CD14-positive monocyte (primary cell): ENCODE measurements around the gene KRTAP5-7. TPM values are rescaled to one million over a fixed set of nuclear protein-coding genes. Genes with fewer than 3 reads are reported as not detected.

ENCODE experiments used
- DNase-seq, 3 donors: peaks; one replicate each; pipeline ENCODE4 v3.0.0-alpha.2; 2011 to 2022
- H2AFZ ChIP-seq: 2 replicates; pipeline ENCODE4 v1.6.0; 2012; ENCODE audit warnings: mild to moderate bottlenecking, low read depth, low read length, inconsistent platforms; ENCODE audit not compliant: insufficient read depth, poor library complexity, severe bottlenecking
- H3K27ac ChIP-seq, 2 donors: 1 replicate in 1 of 2; 2 replicates in 1 of 2; pipeline ENCODE4 v1.5.1; 2012 to 2013; ENCODE audit warnings: low read length in 2 of 2, control low read depth in 1 of 2, inconsistent platforms in 1 of 2, low read depth in 1 of 2, mild to moderate bottlenecking in 1 of 2
- H3K27me3 ChIP-seq, 2 donors: one replicate each; pipeline versions ENCODE4 v1.6.0 to v1.6.1; 2011 to 2013; ENCODE audit warnings: low read length in 2 of 2; ENCODE audit not compliant: control insufficient read depth in 2 of 2, insufficient read depth in 2 of 2
- H3K36me3 ChIP-seq, 2 donors: replicated peaks in 1 of 2; 1 replicate in 1 of 2; 2 replicates in 1 of 2; pipeline versions ENCODE4 v1.5.1 to v1.6.1; 2012 to 2013; ENCODE audit warnings: low read length in 2 of 2, control low read depth in 1 of 2, inconsistent platforms in 1 of 2, mild to moderate bottlenecking in 1 of 2; ENCODE audit not compliant: insufficient read depth in 2 of 2, control insufficient read depth in 1 of 2
- H3K4me1 ChIP-seq, 2 donors: 1 replicate in 1 of 2; 2 replicates in 1 of 2; pipeline versions ENCODE4 v1.5.1 to v1.6.1; 2012 to 2013; ENCODE audit warnings: low read length in 2 of 2, control low read depth in 1 of 2, inconsistent platforms in 1 of 2, mild to moderate bottlenecking in 1 of 2, moderate library complexity in 1 of 2; ENCODE audit not compliant: insufficient read depth in 2 of 2, control insufficient read depth in 1 of 2
- H3K4me2 ChIP-seq: replicated peaks from 2 replicates; pipeline ENCODE3; 2012; ENCODE audit warnings: low read length, moderate library complexity, mild to moderate bottlenecking; ENCODE audit not compliant: poor library complexity, severe bottlenecking; ENCODE audit errors: extremely low read depth
- H3K4me3 ChIP-seq, 3 experiments: fragments of 200-600 bp in 1 of 3; sonication (generic) in 1 of 3; replicated peaks in 1 of 3; 1 replicate in 2 of 3; 2 replicates in 1 of 3; pipeline ENCODE4 v1.5.1; 2011 to 2013; ENCODE audit warnings: low read length in 3 of 3, mild to moderate bottlenecking in 3 of 3, control low read depth in 2 of 3, low read depth in 2 of 3, inconsistent platforms in 1 of 3, moderate library complexity in 1 of 3
- H3K79me2 ChIP-seq: 2 replicates; pipeline ENCODE4 v1.6.0; 2012; ENCODE audit warnings: mild to moderate bottlenecking, control low read depth, inconsistent platforms, low read length, moderate library complexity; ENCODE audit not compliant: insufficient read depth
- H3K9ac ChIP-seq: 2 replicates; pipeline ENCODE4 v1.6.0; 2017; ENCODE audit warnings: low read length, mild to moderate bottlenecking; ENCODE audit not compliant: insufficient read depth, poor library complexity, severe bottlenecking
- H3K9me3 ChIP-seq, 2 donors: replicated peaks in 1 of 2; 1 replicate in 1 of 2; 2 replicates in 1 of 2; pipeline versions ENCODE4 v1.5.1 to v1.6.1; 2012 to 2013; ENCODE audit warnings: low read length in 2 of 2, control low read depth in 1 of 2; ENCODE audit not compliant: control insufficient read depth in 1 of 2, insufficient read depth in 1 of 2
- H4K20me1 ChIP-seq: 2 replicates; pipeline ENCODE4 v1.6.0; 2012; ENCODE audit warnings: mild to moderate bottlenecking, low read length, control low read depth, moderate library complexity; ENCODE audit not compliant: insufficient read depth
- H3K27ac Mint-ChIP-seq, 7 donors: one replicate each; pipeline ENCODE4 v1.8.0; 2020; ENCODE audit warnings: mild to moderate bottlenecking in 7 of 7, mixed read lengths in 7 of 7, moderate library complexity in 6 of 7, inconsistent platforms in 2 of 7
- H3K27me3 Mint-ChIP-seq, 3 donors: one replicate each; pipeline ENCODE4 v1.8.0; 2021 to 2022; ENCODE audit warnings: low read depth in 3 of 3, mild to moderate bottlenecking in 3 of 3, mixed read lengths in 3 of 3, moderate library complexity in 3 of 3, inconsistent platforms in 1 of 3
- H3K36me3 Mint-ChIP-seq, 2 donors: one replicate each; pipeline ENCODE4 v1.8.0; 2020; ENCODE audit warnings: mixed read lengths in 2 of 2, inconsistent platforms in 1 of 2, mild to moderate bottlenecking in 1 of 2
- H3K4me1 Mint-ChIP-seq: one replicate; pipeline ENCODE4 v1.8.0; 2020; ENCODE audit warnings: mild to moderate bottlenecking, mixed read lengths
- H3K4me3 Mint-ChIP-seq, 2 donors: one replicate each; pipeline ENCODE4 v1.8.0; 2020; ENCODE audit warnings: mild to moderate bottlenecking in 2 of 2, mixed read lengths in 2 of 2, moderate library complexity in 1 of 2
- H3K9me3 Mint-ChIP-seq, 7 donors: one replicate each; pipeline ENCODE4 v1.8.0; 2020 to 2022; ENCODE audit warnings: mixed read lengths in 7 of 7, mild to moderate bottlenecking in 6 of 7, moderate library complexity in 6 of 7, inconsistent platforms in 2 of 7
- CTCF ChIP-seq: fragments of 200-600 bp; IDR thresholded peaks from one replicate; pipeline ENCODE4 v1.8.0; 2022; ENCODE audit warnings: antibody characterized with exemption, mild to moderate bottlenecking
- WGBS: methylation state at CpG from one replicate; pipeline ENCODE4 v1.1.5; 2013; ENCODE audit warnings: missing lambda C conversion rate; ENCODE audit not compliant: insufficient coverage; 5-methylcytosine and 5-hydroxymethylcytosine counted together
- intact Hi-C, 2 donors: fragments of 100-400 bp; cut with micrococcal nuclease; formaldehyde crosslinking; loops; one replicate each; pipeline versions ENCODE4 v1.15.0 to v1.15.1; 2023
- polyA plus RNA-seq, 3 donors: library from polyadenylated mRNA; depleted of rRNA in 1 of 3; unstranded in 2 of 3; stranded (reverse) in 1 of 3; fragments of 300-500 nt in 2 of 3; fragments of >200 nt in 1 of 3; fragmentation: Illumina TruSeq in 2 of 3; gene quantifications; 1 replicate in 2 of 3; 2 replicates in 1 of 3; pipeline ENCODE4 v1.2.3, GENCODE V29; 2012 to 2021

The KRTAP5-7 gene
- polyA plus RNA-seq, 3 donors: 0.05 TPM; not detected in 2

- Mint-ChIP-seq H3K9me3 (peaks cover 13 to 32% (median 23%) of the 10 kb centered on the region in 7 donors), H3K36me3 (peaks cover 43 to 67% of the 10 kb centered on the region in 2 donors)
- intact Hi-C loops: no loop called here
Measured at GRCh38 chr11:71505001-71505400, 22.1 kb upstream of the KRTAP5-7 start.

GRCh38 chr11:71505781-71506180 is 21.3 kb upstream of the KRTAP5-7 start:
- Histone ChIP-seq H3K79me2 (no peaks in the 10 kb centered on the region), H3K9me3 (peaks cover 14 to 16% of the 10 kb centered on the region in 2 donors), H3K4me1 (no peaks in the 10 kb centered on the region), H3K36me3 (peaks cover 36 to 56% of the 10 kb centered on the region in 2 donors), H3K27ac (no peak overlapping the region), H3K9ac (no peak overlapping the region), H3K27me3 (no peaks in the 10 kb centered on the region), H3K4me2 (no peak overlapping the region), H4K20me1 (no peaks in the 10 kb centered on the region), H2AFZ (no peak overlapping the region), H3K4me3 (no peak overlapping the region)
- 97% methylated on average over 9 of the region's 9 CpGs for WGBS
- Mint-ChIP-seq H3K27ac (peak overlapping the region in 2 of 7 donors; percentile 10 to 28), H3K4me3 (no peak overlapping the region), H3K36me3 (peaks cover 36 to 59% of the 10 kb centered on the region in 2 donors), H3K9me3 (peaks cover 16 to 40% (median 29%) of the 10 kb centered on the region in 7 donors), H3K4me1 (no peaks in the 10 kb centered on the region), H3K27me3 (no peaks in the 10 kb centered on the region)
- intact Hi-C loops: no loop called here
- DNase-seq: no peak
- no peak for TF ChIP-seq CTCF

More at GRCh38 chr11:71505001-71505400, 22.1 kb upstream of the KRTAP5-7 start:
- WGBS: no CpG with 5 or more reads among the region's 2 CpGs
- DNase-seq: no peak
- Histone ChIP-seq H3K27ac (no peak overlapping the region), H2AFZ (no peak overlapping the region), H3K4me3 (no peak overlapping the region), H3K9ac (no peak overlapping the region), H3K9me3 (peaks cover 6 to 8% of the 10 kb centered on the region in 2 donors), H3K79me2 (no peaks in the 10 kb centered on the region), H3K4me2 (no peak overlapping the region), H4K20me1 (no peaks in the 10 kb centered on the region), H3K36me3 (peaks cover 44 to 64% of the 10 kb centered on the region in 2 donors), H3K27me3 (no peaks in the 10 kb centered on the region), H3K4me1 (no peaks in the 10 kb centered on the region)
- no peak for TF ChIP-seq CTCF
- H3K27ac Mint-ChIP-seq: no peak overlapping the region
- H3K27me3 Mint-ChIP-seq: no peaks in the 10 kb centered on the region
- no peaks in the 10 kb centered on the region for H3K4me1 Mint-ChIP-seq
- H3K4me3 Mint-ChIP-seq: no peak overlapping the region
